GM19023 (cell line): ENCODE results near the gene SIGLEC10.
A peak's percentile ranks its signal among the peaks of the same experiment; 100 is the strongest.
"Not testable (repeated sequence)": the region's sequence is repeated elsewhere in the genome, so short reads cannot be mapped to it uniquely, and the experiment has no call there.

Experiments
- ATAC-seq: cut with Tn5 transposase; IDR thresholded peaks from one replicate; pipeline ENCODE4 v1.9.1; 2021; ENCODE audit warnings: mild to moderate bottlenecking, moderate library complexity; ENCODE audit not compliant: unreplicated experiment

The SIGLEC10 gene, protein sequence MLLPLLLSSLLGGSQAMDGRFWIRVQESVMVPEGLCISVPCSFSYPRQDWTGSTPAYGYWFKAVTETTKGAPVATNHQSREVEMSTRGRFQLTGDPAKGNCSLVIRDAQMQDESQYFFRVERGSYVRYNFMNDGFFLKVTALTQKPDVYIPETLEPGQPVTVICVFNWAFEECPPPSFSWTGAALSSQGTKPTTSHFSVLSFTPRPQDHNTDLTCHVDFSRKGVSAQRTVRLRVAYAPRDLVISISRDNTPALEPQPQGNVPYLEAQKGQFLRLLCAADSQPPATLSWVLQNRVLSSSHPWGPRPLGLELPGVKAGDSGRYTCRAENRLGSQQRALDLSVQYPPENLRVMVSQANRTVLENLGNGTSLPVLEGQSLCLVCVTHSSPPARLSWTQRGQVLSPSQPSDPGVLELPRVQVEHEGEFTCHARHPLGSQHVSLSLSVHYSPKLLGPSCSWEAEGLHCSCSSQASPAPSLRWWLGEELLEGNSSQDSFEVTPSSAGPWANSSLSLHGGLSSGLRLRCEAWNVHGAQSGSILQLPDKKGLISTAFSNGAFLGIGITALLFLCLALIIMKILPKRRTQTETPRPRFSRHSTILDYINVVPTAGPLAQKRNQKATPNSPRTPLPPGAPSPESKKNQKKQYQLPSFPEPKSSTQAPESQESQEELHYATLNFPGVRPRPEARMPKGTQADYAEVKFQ

DNA sequence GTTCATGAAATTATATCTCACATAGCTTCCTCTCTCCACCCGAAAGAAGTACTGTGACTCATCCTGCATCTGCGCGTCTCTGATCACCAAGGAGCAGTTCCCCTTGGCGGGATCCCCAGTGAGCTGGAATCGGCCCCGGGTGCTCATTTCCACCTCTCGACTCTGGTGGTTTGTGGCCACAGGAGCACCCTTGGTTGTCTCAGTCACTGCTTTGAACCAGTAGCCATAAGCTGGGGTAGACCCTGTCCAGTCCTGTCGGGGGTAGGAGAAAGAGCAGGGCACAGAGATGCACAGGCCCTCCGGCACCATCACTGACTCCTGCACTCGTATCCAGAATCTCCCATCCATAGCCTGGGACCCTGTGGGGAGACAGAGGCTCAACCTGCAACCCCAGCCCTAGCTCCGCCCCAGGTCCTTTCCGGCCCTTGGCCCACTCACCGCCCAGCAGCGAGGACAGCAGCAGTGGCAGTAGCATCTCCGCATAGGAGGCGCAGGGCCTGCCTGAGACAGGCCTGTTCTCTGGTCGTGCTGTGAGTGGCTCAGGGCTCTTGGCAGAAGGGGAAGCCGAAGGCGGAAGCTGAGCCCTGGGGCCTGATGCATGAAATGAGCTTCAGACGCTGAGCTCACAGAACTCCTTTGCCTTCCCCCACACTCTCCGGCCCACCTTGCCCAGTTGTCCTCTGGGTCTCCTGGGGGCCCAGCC lies at the start of gene SIGLEC10:
Gene SIGLEC10 (minus strand): TSS at position 536 of the 703 bp plus-strand sequence. CDS start 61 bp downstream, at position 475.
- peak; percentile 70 for ATAC-seq

DNA sequence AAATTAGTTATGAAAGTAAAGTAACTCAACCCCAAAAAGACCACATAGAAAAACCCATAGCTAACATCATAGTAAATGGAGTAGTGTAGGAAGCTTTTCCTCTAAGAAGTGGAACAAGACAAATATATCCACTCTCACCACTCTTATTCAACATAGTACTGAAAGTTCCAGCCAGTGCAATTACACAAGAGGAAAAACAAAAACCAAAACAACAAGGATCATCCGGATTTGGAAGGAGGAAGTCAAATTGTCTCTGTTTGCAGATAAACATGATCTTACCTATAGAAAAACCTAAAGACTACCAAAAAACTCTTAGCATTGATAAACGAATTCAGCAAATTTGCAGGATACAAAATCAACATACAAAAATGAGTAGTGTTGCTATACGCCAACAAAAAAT lies 49.3 kb upstream of the SIGLEC10 start:
- ATAC-seq: no peak

DNA sequence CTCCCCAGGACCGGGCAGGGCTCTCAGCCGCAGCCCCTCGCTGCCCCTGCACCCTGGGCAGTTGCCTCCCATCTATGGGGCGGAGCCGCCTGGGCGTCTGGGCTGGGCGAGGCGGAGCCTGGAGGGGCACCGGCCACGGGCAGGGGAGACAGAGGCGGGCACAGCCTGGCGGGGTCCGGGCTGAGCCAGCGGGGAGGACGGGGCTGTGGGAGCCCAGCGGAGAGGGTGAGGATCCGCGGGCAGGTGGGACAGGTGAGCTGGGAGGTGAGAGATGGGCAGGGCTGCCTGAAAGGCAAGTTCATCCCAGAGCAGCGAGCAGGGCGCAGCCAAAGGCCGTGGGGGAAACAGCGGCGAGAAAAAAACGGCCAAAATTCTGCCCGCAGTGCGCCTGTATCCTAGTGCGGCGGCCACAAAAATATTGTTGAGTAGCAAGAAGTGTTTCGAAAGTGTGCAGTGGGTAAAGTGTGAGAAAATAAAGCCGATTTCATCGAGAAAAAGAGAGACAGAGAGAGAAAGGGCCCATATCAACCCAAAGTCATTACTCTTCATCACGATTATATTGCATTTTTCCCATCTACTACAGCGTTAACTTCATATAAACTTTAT lies 46.6 kb upstream of the SIGLEC10 start:
- ATAC-seq: not testable (repeated sequence)

DNA sequence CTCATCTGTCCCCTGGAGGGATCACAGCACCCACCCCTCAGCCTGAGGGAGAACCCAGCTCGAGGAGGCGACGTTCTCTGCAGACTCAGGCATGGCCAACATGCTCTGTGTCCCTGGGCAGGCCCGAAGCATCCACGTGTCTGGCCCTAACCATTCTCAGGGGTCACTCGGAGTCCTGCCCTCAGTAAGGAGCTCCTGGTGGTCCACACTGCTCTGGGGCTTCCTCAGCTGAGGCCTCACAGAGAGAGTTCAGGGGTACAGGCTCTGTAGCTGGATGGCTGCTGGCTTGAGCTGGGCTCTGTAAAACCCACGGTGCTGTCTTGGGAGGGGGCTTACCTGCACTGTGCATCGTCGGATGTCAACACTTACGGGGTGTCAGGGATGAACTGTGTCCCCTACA lies 45.2 kb upstream of the SIGLEC10 start:
- ATAC-seq: no peak

DNA sequence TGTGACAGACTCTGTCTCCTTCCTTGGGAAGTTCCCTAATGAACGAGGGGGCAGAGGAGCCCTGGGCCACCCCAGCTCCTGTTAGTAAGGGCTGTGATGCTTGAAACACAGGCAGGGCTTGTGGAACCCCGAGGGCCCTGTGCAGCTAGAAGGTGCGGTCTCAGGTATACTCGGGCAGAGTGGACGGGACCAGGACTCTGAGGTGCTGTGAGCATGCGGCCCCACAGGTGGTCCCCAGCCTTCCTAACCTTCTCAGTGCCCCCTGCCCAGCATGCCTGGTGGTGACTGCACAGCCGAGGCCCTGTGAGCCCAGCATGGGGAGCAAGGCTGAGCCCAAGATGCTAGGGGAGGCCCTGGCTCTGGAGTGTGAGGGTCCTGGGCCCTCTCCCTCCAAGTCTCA lies 44.8 kb upstream of the SIGLEC10 start:
- no peak for ATAC-seq

DNA sequence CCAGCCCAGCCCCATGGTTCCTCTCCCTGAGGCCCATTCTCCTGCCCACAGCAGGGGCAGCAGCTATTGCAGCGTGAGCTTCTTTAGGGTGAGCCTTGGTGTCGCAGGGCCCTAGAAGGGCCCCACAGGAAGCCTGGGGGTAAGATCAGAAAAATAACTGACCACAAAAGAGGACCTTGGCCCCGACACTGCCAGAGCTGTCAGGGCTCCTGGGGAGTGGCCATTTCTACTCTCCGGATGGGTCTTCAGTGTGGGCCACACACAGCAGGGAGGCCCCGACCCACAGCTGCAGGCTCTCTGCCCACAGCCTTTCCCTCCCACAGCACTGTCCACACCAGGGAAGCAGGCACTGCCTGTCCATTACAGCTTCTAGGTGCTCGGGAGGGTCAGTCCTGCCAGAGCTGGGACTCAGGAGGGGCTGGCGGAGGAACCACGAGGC lies 44.3 kb upstream of the SIGLEC10 start:
- ATAC-seq: no peak

DNA sequence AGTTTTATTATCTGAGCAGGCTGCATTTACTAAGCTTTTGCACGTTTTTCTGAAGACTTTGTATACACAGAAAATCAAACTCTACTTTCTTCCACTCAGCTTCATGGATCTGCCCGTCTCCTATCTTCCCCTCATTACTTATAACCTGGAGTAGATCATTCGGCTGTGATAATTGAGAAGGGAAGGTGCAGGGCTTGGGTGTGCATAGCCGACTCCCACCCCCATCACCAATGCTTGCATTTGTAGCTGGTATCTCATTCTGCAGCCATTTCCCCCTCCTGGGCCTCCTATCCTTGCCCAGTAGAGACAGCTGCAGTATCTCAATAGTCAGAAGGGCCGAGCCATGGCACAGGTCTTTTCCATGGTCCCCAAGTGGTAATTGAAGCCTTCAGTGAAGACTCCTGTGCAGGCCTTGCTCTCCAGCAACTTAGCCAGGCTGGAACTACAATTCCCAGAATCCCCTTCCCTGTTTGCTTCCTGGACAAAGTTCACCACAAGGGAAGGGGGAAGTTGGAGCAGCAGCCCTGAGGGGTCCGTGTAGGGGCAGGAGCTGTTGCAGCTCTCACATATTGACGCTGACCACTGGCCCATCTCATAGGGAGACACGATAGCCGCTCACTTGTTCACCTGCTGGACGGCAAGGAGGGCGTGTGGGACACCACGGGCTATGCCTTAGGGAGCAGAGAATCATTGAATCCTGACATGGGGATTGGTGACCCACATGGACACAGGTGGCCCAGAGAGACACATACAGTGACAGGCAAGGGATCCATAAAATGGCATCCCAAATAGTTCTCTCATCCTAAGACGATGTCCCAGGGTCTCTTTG lies 42.9 kb upstream of the SIGLEC10 start:
- ATAC-seq: no peak

DNA sequence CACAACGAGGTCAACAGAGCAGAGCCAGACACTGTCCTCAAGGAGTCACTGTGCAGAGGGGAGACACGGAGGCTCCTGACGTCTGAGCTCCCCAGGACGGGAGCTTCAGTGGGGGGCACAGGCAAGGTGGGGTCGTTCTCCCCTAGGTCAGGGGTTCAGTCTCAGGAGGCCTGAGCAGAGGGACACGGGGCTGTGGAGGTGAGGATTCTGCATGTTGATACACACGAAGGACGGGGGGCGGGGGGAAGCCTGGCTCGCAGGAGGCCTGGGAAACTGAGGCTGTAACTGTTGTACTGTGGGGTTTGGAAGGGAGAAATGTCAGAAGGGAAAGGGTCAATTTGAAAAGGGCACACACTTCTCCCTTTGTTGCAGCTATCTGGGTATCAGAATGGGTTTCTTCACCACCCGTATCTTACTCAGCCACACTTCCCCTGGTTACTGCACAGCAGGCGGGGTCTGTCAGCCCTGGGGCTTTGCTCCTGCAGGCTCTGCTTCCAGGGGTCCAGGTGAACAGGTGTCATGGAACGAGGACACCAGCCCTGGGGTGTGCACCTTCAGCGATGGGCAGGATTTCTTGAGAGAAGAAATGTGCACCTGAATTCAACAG lies 41.6 kb upstream of the SIGLEC10 start:
- ATAC-seq: no peak

DNA sequence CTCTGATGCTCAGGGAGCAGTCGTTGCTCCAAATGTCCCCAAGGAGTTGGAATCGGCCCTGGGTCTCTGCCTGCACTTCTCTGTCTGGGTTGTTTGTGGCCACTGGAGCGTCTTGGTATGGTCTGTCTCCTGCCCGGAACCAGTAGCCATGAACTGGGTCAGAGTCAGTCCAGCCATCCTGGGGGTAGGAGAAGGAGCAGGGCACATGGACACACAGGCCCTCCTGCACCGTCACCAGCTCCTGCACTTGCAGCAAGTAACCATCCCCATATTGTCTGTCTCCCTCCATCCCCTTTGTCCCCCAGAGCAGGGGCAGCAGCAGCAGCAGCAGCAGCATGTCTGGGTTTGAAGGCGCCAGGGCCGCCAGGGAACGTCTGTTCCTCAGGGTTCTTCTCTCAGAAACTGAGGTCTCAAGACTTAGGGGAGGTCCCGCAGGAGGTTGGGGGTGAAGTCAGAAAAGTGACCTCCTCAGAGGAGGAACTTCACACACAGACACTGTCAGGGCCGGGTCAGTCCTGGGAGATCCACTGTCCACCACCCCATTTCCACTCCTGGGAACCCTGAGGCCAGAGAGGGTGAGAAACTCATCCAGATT lies 40.7 kb upstream of the SIGLEC10 start, which contains the start of gene SIGLEC8:
Gene SIGLEC8 (minus strand): TSS at position 404 of the 595 bp plus-strand sequence. CDS start 67 bp downstream, at position 337.
- no peak for ATAC-seq

DNA sequence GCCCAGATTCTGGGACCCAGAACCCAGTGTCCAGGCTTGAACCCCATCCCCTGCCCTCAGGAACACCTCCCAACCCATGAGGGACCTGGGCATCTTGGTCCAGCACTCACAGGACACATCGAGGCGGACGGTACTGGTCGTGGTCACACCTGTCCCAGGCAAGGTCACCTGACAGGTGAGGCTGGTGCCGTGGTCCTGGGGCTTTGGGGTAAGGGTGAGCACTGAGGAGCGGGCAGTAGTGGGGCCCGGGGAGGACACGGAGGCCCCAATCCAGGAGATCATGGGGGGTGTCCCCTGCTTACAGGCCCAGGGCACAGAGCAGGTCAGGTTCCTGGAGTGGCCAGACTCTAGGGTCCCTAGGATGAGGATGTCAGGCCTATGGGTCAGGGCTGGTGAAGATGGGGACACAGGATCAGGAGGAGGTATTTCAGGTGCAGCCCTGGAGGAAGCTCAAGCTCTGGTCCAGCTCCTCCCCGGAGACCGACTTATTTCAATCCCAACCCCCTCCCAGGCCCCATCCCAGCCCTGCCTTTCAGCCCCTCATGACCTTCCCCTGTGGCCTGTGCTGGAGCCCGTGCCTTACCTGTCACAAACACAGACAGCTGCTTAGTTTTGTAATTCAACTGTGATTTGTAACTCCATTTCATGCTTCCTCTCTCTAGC lies 40.0 kb upstream of the SIGLEC10 start:
- ATAC-seq: no peak

DNA sequence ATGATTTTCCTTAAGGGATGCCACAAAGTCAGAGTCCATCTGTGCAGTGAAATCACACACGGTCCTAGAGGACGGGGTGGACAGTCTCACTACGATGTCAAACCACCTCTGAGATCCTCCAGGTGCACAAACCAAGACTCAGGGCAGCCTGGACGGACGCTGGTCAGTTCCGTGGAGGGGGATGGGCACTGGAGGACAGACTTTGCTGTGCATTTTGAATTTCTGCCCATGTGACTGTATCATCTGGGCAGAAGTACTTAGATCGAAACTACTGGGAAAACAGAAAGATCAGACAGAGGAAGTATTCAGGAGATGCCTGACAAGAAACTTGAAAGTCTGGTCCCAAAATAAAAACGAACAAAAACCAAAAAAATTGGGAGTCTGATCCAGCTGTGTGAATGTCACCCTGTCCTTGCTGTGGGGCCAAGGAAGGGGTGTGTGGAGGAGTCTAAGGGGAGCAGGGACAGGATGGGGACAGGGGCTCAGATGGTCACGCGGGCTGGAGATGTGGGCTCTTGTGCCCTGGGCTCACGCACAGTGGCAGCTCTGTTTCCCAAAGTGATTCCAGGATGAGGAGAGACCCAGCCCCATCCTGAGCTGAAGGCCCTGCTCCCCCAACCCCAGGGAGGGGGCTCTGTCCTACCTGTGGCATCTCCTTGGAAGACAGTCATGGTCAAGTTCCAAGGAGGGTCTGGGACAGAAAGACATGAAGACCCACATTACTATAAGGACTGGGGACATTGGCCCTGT lies 39.3 kb upstream of the SIGLEC10 start:
- no peak for ATAC-seq

DNA sequence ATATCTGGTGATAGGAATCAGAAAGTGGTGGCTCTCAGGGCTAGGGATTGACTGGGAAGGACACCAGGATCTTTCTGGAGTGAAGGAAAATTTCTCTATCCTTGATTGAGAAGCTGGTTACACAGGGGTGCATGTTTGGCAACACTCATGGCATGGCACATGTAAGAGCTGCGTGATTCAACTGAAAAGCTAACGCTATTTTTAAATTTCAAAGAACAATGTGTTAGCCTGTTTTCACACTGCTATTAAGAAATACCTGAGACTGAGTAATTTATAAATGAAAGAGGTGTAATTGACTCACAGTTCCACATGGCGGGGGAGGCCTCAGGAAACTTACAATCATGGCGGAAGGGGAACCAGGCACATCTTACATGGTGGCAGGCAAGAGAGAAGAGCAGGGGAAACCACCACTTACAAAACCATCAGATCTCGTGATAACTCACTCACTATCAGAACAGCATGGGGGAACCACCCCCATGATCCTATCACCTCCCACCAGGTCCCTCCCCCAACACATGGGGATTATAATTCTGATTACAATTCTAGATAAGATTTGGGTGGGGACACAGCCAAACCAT lies 33.4 kb upstream of the SIGLEC10 start:
- no peak for ATAC-seq

DNA sequence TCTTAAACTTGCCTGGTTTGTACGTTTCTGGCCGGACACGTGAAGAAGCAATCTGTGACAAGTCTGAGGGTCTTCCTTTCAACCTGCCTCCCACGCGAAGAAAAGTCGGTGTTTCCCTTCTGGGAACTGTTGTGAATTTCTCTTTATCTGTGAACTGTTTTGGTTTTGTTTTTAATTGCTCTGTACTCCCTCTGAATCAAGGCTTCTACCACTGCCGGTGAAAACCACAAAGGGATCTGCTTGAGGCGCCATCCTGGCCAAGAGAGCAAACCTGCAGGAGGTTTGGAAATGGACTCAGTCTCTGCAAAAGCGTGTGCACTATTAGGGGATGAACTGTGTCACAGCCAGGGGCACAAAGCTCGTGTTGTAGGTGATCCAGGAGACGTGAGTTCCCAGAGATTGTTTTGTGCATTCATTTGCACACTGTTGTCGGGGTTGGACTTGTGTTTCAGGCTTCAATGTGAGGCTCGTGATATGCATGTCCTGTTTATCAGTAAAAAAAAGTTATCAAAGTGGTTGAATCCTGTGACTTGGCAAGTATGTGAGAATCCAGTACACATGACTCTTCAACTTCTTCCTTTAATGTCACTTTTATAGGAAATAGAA lies 31.1 kb upstream of the SIGLEC10 start:
- no peak for ATAC-seq

DNA sequence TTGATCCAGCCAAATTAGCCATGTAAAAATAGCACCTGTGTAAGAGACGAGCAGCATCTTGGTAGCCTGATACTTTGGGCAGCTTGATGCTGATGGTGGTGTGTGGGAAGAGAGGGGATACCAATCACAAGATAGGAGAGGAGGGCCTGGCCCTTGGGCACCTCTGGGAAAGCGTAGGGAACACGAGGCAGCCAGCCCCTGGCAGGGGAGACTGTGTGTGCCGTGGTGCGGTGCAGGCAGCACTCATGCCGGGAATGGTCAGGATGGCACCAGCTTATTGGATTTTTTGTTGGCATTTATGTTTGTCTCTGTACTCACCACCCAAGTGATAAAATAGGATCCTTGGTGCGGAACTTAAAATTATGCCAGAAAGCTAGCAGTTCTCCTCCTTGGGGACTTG lies 30.6 kb upstream of the SIGLEC10 start:
- ATAC-seq: no peak

DNA sequence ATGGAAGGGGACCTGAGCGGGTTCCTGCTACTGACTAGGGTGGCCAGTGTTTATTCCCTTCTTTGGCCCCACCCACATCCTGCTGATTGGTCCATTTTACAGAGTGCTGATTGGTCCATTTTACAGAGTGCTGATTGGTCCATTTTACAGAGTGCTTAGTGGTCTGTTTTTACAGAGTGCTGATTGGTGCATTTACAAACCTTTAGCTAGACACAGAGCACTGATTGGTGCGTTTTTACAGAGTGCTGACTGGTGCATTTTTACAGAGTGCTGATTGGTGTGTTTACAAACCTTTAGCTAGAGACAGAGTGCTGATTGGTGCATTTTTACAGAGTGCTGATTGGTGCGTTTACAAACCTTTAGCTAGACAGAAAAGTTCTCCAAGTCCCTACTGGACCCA lies 30.1 kb upstream of the SIGLEC10 start:
- ATAC-seq: not testable (repeated sequence)

DNA sequence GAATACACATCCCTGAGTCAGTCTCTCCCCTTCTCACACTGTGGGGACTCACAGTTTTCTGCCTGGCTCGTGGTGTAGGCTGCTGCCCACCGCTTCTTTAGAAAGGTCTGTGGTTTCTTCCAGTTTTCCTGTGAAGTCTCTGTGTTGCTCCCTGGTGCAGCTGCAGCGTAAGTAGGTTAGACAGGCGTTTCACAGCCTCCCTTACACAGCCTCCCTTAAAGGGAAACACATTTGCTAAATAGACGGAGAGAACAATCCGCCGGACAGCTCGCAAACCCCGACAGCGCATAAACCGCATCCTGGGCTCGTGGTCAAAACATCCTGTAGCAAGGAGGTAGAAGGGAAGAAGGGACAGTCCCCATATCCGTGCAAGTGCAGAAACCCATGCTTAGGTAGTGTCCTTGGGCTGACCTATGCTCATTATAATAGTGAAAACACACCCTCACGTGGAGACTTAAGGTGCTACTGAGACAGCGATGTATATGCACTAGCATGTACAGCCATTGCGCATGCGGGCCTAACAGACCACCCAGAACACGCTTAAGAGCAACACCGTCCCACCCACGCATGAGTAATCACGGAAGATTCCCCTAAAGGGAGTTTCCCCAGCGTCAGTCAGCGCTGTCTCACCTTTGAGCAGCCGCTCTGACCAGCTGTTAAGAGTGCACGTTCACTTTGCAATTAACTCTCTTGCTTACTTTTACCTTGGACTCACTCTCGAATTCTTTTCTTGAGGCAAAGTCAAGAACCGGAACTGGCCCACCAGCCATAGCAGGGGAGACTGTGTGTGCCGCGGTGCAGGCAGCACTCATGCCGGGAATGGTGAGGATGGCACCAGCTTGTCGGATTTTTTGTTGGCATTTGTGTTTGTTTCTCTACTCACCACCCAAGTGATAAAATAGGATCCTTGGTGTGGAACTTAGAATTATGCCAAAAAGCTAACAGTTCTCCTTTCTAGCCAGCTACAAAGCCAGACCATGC lies 24.3 kb upstream of the SIGLEC10 start:
- peak; percentile 93 for ATAC-seq
